ENCODE results near the gene DYRK1B. TPM values are rescaled to one million over a fixed set of nuclear protein-coding genes. Genes with fewer than 3 reads are reported as not detected.
A peak's percentile ranks its signal among the peaks of the same experiment; 100 is the strongest.

DYRK1B gene
- total RNA-seq, 1 donor from 2014 or later, result 16.7 TPM

- DNase-seq, result no peak
Observed at GRCh38 chr19:39852882-39853281, 18.9 kb upstream of the DYRK1B start.

GRCh38 chr19:39850892-39851291 lies 16.9 kb upstream of the DYRK1B start:
- DNase-seq, result no peak

- no peak for DNase-seq
Observed at GRCh38 chr19:39848392-39848791, 14.4 kb upstream of the DYRK1B start.

GRCh38 chr19:39847525-39847924 lies 13.6 kb upstream of the DYRK1B start:
- no peak for DNase-seq

- no peak for DNase-seq
Observed at GRCh38 chr19:39846678-39847486, 12.9 kb upstream of the DYRK1B start.

GRCh38 chr19:39845933-39846677 lies 12.1 kb upstream of the DYRK1B start, which contains the start of gene FBL:
Gene FBL (minus strand): TSS chr19:39846379. CDS start chr19:39846300, 79 bp downstream.
- DNase-seq, result peak; percentile 86

- no peak for DNase-seq
Observed at GRCh38 chr19:39845584-39845932, 11.6 kb upstream of the DYRK1B start.

- no peak for DNase-seq
Observed at GRCh38 chr19:39845172-39845571, 11.2 kb upstream of the DYRK1B start.

GRCh38 chr19:39843919-39844793 lies 10.2 kb upstream of the DYRK1B start:
- DNase-seq, result no peak

- no peak for DNase-seq
Observed at GRCh38 chr19:39842693-39843435, 8.9 kb upstream of the DYRK1B start.

- DNase-seq, result no peak
Observed at GRCh38 chr19:39841041-39841440, 7.1 kb upstream of the DYRK1B start.

GRCh38 chr19:39840492-39840891 lies 6.5 kb upstream of the DYRK1B start:
- no peak for DNase-seq

- DNase-seq, result no peak
Observed at GRCh38 chr19:39839678-39840327, 5.8 kb upstream of the DYRK1B start.

- no peak for DNase-seq
Observed at GRCh38 chr19:39838569-39838968, 4.6 kb upstream of the DYRK1B start.

- DNase-seq, result no peak
Observed at GRCh38 chr19:39837978-39838377, 4.0 kb upstream of the DYRK1B start.

GRCh38 chr19:39834287-39834841 lies 402 bp upstream of the DYRK1B start:
- no peak for DNase-seq

- no peak for DNase-seq
Observed at GRCh38 chr19:39833160-39833463, 850 bp downstream of the DYRK1B start.

- DNase-seq, result no peak
Observed at GRCh38 chr19:39832341-39833083, 1.4 kb downstream of the DYRK1B start.

GRCh38 chr19:39831679-39832078 lies 2.3 kb downstream of the DYRK1B start:
- DNase-seq, result no peak

- DNase-seq, result no peak
Observed at GRCh38 chr19:39830847-39831246, 3.1 kb downstream of the DYRK1B start.

GRCh38 chr19:39830406-39830805 lies 3.6 kb downstream of the DYRK1B start:
- DNase-seq, result no peak

Measured in occipital lobe (tissue), 2 donors.